OCI-LY7 (cell line): Measurements from ENCODE around the gene CDK14.

Experiments used
- CTCF ChIP-seq: fragments of 200-600 bp; sonication (generic); conservative IDR thresholded peaks from 2 replicates; pipeline ENCODE4 v1.5.1; 2014; ENCODE audit warnings: mild to moderate bottlenecking, antibody characterized with exemption, low read length, moderate library complexity, mixed read lengths
- EZH2phosphoT487 ChIP-seq: fragments of 200-600 bp; sonication (generic); IDR thresholded peaks from 2 replicates; pipeline ENCODE4 v1.6.1; 2018; ENCODE audit warnings: low read depth, borderline replicate concordance, mild to moderate bottlenecking, mixed run types, antibody characterized with exemption, low read length, moderate library complexity, mixed read lengths

DNA sequence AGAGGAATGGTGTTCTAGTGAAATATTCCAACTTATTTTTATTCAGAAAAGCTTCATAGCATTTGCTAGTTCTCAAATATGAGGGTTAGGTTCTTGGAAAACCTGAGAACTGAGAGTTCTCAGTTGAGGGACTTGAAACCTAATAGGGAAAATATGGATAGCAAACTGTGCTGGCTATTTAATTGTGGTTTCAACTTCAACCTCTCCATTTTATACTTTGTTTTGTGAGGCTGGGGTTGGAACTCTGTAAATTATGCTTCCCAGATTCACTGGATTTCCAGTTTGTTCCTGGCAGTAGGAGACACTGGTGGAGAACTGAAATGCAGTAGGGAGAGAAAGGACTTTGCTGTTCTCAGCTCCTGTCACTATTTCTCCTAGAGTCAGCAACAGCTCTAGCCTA lies 52.7 kb downstream of the CDK14 start:
- TF ChIP-seq CTCF (no peak), EZH2phosphoT487 (no peak)
